Measurements from ENCODE around the gene SLC47A2. TPM values are rescaled to one million over a fixed set of nuclear protein-coding genes. Genes with fewer than 3 reads are reported as not detected.

The SLC47A2 gene
- total and polyA plus RNA-seq, 2 of the 13 experiments (the other 11 are each of a cell fraction or from before 2014, with no cell fraction given), result 0.04 TPM; not detected in 1

- Histone ChIP-seq H3K27ac (ENCODE audit: extremely low read length, insufficient read depth, low read length) (no peak overlapping the region), H3K9me3 (ENCODE audit: low read length) (no peaks in the 10 kb centered on the region), H3K4me2 (ENCODE audit: low read depth, low read length) (no peak overlapping the region), H3K79me2 (ENCODE audit: insufficient read depth, low read length) (no peaks in the 10 kb centered on the region), H3K9ac (ENCODE audit: insufficient read depth, low read depth, low read length) (no peak overlapping the region), H4K20me1 (ENCODE audit: insufficient read depth, low read length) (no peaks in the 10 kb centered on the region), H2AFZ (ENCODE audit: low read length) (no peak overlapping the region), H3K36me3 (replicated peaks in 1 of 2; ENCODE audit: control insufficient read depth in 1 of 2, insufficient read depth in 2 of 2, low read length in 2 of 2) (no peaks in the 10 kb centered on the region), H3K4me1 (ENCODE audit: insufficient read depth, low read length) (peaks cover 41% of the 10 kb centered on the region), H3K27me3 (ENCODE audit: control insufficient read depth in 1 of 2, insufficient read depth in 2 of 2, low read length in 2 of 2) (no peaks in the 10 kb centered on the region), H3K4me3 (replicated peaks in 1 of 3; ENCODE audit: insufficient read depth in 1 of 3, low read depth in 2 of 3, low read length in 3 of 3) (no peak overlapping the region)
- BruUV-seq (replicated peaks), result no TSS peak
- no peak for DNase-seq (ENCODE audit: low spot score)
- in situ Hi-C loops (cut with HindIII; ENCODE audit: extremely low pct_ligation_motif_present, low pct_unique_long_range_greater_than_20kb), result no loop called here
- no peak for FAIRE-seq
- 87% methylated on average over 4 of the region's 4 CpGs for WGBS (ENCODE audit: low lambda C conversion rate)
- CTCF ChIA-PET (ENCODE audit: low intra/inter-chr PET ratio, low total read pairs), result no interaction called here
- POLR2A ChIA-PET, result interaction anchor here (2.2 kb wide), 1 partner anchor 18 kb away, joined by 9 read pairs; the partner anchor contains the start of gene ALDH3A2
- no peak for ATAC-seq
- intact Hi-C loops (cut with micrococcal nuclease; ENCODE audit: unreplicated experiment), result no loop called here
- TF ChIP-seq ZNF607 (CRISPR knock-in tag; IDR thresholded peaks at IDR 0.05; ENCODE audit: borderline replicate concordance) (no peak), ZNF737 (CRISPR knock-in tag; IDR thresholded peaks at IDR 0.05; ENCODE audit: borderline replicate concordance) (no peak), HES4 (CRISPR knock-in tag; IDR thresholded peaks at IDR 0.05; ENCODE audit: borderline replicate concordance) (no peak), PHF5A (CRISPR knock-in tag; IDR thresholded peaks at IDR 0.05; ENCODE audit: low read depth, unreplicated experiment) (no peak), MYNN (CRISPR knock-in tag; IDR thresholded peaks at IDR 0.05; ENCODE audit: low read depth) (no peak), RCOR2 (CRISPR knock-in tag; IDR thresholded peaks at IDR 0.05) (no peak), ARNT (IDR thresholded peaks at IDR 0.05) (no peak), MLLT10 (CRISPR knock-in tag; IDR thresholded peaks at IDR 0.05) (no peak), SRF (IDR thresholded peaks at IDR 0.05; ENCODE audit: low read depth, low read length) (no peak), ZHX2 (IDR thresholded peaks at IDR 0.05; ENCODE audit: low read depth) (no peak), ZHX2 (CRISPR knock-in tag; IDR thresholded peaks at IDR 0.05; ENCODE audit: borderline replicate concordance) (no peak), MLXIP (CRISPR knock-in tag; IDR thresholded peaks at IDR 0.05; ENCODE audit: borderline replicate concordance) (no peak), HNF4G (IDR thresholded peaks at IDR 0.05; ENCODE audit: borderline replicate concordance, low read depth, low read length) (no peak), HNF4G (CRISPR knock-in tag; IDR thresholded peaks at IDR 0.05; ENCODE audit: borderline replicate concordance, low read depth) (no peak), ZNF180 (CRISPR knock-in tag; IDR thresholded peaks at IDR 0.05; ENCODE audit: borderline replicate concordance, low read depth) (no peak)
- TF ChIP-seq, protein P1, sequence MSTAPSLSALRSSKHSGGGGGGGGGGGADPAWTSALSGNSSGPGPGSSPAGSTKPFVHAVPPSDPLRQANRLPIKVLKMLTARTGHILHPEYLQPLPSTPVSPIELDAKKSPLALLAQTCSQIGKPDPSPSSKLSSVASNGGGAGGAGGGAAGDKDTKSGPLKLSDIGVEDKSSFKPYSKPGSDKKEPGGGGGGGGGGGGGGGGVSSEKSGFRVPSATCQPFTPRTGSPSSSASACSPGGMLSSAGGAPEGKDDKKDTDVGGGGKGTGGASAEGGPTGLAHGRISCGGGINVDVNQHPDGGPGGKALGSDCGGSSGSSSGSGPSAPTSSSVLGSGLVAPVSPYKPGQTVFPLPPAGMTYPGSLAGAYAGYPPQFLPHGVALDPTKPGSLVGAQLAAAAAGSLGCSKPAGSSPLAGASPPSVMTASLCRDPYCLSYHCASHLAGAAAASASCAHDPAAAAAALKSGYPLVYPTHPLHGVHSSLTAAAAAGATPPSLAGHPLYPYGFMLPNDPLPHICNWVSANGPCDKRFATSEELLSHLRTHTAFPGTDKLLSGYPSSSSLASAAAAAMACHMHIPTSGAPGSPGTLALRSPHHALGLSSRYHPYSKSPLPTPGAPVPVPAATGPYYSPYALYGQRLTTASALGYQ (CRISPR knock-in tag; IDR thresholded peaks at IDR 0.05), result no peak
Measured at GRCh38 chr17:19630035-19630434, 86.3 kb downstream of the SLC47A2 start.
